ENCODE results near the gene RPL29.

- TF ChIP-seq RFX5 (IDR thresholded peaks at IDR 0.05; ENCODE audit: borderline replicate concordance, low read depth, low read length) = no peak
- no peak for TF ChIP-seq EP300 (IDR thresholded peaks at IDR 0.05; ENCODE audit: borderline replicate concordance in 1 of 2, low read depth in 2 of 2, low read length in 2 of 2)
Measured at GRCh38 chr3:51959651-51960050, 36.0 kb downstream of the RPL29 start.
